DMS153 treated with DMSO at 0.1 percent for 48 hours (cell line): Measurements from ENCODE around the gene SCN9A.
A peak's percentile ranks its signal among the peaks of the same experiment; 100 is the strongest.
"Not testable (repeated sequence)": the region's sequence is repeated elsewhere in the genome, so short reads cannot be mapped to it uniquely, and the experiment has no call there.

Source experiments
- DNase-seq: peaks from one replicate; lab custom pipeline; 2025; ENCODE audit not compliant: unreplicated experiment; lab: John Stamatoyannopoulos, UW

The SCN9A gene

DNA sequence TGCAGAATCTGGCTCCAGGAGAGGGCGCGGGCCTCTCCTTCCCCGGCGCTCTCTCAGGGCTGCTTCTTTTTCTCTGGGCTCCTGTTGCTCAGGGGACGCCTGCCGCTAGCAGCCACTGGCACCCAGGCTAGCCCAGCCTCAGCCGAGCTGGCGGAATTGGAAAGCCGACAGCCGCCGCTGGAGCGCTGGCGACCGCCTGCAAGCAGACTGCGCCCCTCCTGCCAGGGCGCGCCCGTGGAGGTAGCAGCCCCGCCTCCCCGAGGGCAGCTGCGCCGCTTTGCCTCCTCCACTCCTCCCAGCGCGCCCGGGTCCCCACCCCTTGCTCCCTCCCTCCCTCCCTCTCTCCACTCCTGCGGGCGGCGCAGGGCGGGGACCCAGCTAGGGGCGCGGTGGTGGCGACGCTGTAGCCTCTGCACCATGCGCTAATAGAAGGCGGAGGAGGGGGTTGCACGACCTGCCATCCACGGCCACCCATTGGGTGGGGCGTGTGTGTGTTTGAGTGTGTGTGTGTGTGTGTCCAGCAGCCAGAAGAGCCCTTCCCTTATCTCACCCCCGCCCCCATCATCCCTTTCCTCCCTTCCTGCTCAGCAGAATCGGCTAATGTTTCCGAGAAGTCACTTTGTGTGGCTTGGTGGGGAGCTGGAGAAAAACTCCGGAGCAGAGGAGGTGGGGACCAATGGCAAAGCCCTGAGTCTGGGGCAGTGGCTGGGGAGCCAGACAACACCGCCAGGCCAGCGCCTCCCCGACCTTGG is at the start of gene SCN9A:
Gene SCN9A (minus strand): TSS at position 209 of the 752 bp plus-strand sequence. CDS start 64,188 bp downstream, outside the sequence.
- DNase-seq: peak; percentile 89

DNA sequence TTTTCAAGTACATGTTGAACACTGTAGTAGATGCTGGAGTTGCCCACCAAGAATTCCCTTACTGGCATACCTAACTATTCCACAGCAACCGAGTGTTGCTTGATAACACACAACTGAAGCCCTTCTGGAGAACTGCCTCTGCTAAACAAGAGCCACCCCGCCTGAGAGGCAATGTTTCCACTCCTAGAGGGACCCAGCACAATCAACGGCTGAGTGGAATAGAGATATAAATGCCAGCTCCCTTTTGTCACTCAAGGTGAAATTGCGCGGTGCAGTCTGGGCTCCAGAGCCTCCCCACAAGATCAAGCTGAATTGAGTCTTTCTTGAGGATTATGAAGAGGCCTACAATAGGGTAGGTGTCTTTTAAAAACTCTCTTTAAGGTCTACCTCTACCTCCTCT is 49.1 kb upstream of the SCN9A start:
- no peak for DNase-seq

DNA sequence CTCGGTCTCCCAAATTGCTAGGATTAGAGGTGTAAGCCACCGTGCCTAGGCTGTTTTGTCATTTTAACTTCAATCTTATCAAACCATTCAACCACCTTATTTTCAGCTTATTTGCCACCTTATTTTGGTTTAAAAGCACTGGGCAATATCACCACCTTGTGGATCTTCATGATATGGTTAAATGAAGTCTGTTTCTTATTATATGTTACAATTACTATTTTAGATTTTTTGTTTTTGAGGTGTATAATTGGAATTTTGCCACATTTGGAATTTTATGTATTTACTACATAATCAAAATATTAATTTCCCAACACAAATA is 43.8 kb upstream of the SCN9A start:
- no peak for DNase-seq

DNA sequence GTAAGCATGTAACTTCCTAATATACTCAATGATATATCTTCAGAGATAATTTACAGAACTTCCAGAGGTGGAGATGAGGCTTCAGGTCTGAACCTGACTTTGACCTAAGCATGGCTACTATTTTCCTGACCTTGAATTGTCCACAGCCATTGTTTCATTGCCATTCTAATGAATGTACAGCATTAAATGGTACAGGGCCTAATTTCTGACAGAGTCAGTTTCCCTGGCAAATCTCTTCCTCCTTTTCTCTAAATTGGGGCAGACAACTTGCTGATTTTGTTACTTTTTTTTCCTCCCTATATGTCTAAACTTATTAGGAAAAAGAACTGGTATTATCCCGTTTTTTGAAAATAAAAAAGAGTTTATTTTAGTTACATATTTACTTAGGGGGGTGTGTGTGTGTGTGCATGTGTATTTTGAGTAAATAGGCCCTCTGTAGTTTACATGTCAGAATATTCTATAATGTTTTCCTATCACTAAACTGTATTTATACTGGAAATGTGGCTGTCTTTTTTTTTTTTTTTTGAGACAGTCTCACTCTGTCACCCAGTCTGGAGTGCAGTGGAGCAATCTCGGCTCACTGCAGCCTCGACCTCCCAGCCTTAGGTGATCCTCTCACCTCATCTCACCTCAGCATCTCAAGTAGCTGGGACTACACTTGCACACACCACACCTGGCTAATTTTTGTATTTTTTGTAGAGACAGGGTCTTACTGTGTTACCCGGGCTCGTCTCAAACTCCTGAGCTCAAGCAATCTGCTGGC is 43.3 kb upstream of the SCN9A start:
- DNase-seq: no peak

DNA sequence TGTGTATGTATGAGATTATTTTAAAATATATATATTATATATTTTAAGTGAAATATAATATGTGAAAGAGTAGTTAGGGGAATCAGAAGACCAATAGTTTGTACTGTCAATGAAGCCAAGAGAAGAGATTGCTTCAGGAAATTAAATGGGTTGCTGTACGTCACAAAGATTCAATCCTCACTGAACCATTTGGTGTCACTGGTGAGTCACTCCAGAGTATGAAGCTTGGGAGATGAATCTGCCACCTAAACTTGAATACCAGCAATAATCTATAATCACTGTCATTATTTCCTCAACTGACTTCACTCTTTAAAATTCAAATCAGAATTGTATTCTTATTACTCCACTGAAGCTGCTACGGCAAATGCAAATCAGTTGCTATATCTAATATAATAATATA is 41.9 kb upstream of the SCN9A start:
- no peak for DNase-seq

DNA sequence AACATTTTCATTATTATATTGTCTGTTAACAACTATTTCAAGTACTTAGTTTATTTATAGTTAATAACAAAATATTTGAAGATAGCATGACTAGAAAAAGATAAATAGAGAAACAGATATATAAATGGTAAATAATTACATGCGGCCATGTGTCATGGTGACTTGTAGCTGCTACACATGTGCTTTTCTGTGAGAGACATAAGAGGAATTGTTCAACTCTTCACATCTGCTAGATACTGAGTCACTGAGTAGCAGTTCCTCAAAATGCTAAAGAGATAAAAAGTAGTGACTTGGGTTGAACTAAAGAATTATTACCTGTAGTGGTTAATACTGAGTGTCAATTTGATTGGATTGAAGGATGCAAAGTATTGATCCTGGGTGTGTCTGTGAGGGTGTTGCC is 37.5 kb upstream of the SCN9A start:
- no peak for DNase-seq

DNA sequence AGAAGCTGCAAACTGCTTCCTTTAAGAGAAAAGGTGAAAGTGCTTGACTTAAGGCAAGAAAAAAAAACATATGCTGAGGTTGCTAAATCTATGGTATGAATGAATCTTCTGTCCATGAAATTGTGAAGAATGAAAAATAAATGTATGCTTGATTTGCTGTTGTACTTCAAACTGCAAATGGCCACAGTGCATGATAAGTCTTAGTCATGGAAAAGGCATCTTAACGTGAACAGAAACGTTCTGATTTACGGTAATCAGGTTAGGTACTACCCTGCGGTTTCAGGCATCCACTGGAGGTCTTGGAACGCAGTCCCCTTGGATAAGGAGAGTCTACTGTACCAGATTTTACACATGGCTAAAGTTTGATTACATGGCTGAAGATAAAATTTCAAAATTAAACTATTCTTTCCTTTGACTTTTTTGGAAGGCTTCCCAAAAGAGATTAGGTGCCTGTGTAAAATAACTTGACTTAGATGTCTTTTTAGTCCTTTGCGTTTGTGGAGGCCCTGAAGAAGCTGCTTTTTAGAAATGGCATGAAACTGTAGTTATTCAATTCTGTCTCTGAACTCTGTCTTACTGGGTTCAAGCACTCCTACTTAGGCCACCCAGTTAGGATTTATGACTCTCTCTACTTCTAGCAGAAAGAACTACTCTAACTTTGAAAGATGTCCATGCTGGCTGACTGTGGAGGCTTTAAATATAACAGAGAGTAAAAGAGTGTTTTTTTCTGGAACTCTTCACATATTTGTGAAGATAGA is 35.9 kb upstream of the SCN9A start:
- no peak for DNase-seq

DNA sequence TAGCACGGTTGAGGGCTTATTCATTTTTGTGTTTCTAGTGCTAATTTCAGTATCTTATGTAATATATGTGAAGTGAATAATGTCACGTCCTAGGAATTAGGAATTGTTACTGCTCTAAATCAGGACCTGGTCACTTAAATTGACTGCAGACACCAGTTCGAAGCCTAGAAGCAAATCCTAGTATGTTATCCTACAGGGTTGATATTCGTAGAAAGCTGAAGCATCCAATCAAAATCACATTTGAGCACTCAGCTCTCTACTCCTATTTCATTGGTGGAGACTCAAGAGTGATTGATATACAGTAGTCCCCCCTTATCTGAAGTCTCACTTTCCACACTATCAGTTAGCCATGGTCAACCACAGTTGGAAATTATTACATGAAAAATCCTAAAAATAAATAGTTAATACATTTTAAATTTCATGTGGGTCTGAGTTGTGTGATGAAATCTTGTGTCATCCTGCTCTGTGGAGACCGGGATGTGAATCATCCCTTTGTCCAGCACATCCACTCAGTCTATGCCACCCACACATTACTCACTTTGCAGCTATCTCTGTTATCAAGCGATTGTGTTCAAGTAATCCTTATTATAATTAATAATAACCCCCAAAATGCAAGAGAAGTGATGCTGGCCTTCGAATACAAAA is 35.2 kb upstream of the SCN9A start:
- no peak for DNase-seq

DNA sequence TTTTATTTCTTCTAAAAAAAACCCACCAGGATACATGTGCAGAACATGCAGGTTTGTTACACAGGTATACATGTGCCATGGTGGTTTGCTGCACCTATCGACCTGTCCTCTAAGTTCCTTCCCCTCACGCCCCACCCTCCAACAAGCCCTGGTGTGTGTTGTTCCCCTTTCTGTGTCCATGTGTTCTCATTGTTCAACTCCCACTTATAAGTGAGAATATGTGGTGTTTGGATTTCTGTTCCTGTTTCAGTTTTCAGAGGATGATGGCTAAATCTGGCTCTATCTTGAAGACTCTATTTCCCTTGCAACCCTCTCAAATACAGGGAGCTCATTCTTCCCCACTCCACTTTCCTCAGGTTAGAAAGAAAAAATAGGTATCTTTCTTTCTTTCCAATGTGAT is 32.0 kb upstream of the SCN9A start:
- DNase-seq: not testable (repeated sequence)

DNA sequence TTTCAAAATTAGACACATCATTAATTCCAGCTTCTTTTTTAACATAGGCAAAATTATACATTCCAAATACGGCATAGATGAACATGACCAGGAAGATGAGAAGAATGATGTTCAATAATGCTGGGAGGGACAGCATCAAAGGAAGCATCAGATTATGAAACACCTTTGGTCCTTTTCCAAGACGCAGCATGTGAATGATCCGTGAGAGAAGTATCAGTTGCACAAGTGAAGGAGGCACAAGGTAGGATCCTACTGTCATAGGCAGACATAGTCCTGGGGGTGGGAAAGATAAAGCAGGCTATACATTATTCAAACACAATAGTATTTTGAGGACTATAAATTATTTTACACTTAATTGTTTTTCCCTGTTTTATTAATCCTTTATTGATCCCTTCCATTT is 30.6 kb upstream of the SCN9A start:
- no peak for DNase-seq

DNA sequence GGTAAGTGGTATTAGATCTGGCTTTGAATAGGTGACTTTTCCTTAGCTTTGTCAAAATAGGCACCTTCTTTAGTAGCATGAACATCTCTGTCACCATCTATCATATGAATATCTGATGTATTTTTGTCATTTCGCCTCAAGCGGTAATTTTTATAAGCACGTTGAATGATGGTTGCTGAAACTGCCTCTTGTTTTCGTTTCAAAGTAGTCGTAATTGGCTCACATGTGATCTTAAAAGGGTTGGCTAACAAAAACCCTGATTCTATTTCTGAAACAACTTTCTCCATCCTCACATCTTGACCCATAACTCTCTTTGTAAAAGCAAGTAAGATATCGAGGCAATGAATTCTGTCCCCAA is 29.8 kb upstream of the SCN9A start:
- DNase-seq: no peak

DNA sequence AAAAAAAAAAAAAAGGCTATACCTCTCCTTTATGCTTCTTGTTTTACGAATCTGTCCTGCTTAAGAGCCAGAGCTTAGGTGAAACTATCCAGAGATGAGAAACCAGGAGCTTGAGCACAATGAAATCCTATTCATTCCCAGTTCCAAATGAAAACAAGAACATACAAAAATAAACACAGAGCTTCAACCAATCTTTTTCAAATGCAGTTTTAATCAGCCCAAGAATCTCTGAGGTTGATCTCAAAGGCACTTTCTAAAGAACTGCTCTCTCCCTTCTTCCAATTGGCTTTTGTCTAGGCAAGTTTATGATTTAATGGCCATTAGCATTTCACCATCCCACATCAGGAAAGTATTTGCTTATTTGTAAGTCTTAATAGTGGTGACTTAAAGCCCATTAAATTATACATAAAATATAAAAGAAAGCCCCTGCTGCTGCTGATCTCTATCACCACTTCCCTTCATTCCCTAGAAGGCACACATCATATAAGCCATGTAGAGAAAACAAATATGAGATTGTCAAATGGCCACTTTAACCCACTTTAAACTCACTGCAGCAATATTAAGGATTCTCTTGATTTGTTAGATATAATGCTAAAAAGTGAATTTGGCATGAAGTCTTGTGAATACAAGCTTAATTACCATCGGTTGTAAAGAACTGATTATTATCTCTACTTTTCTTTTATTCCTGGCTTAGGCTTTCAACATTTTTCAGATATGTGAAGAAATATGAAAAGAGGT is 29.3 kb upstream of the SCN9A start:
- DNase-seq: no peak

DNA sequence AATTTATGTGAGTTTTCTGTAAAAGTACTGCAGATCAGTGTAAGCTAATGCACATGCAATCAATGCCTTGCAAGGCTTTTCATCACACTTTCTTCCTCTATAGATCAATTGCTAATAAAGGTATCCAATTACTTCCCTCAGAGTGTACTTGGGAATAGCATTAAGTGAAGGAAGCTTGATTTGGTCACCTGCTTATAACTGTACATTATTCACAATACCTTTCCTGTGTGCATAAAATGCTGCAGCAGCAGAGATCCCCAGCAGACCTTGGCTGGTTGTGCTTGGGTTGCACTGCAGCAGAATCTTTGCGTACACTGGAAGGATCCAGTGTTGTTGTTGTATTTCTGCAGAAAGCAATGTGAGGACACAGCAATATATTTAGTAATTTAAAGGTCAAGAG is 18.5 kb upstream of the SCN9A start:
- DNase-seq: no peak

DNA sequence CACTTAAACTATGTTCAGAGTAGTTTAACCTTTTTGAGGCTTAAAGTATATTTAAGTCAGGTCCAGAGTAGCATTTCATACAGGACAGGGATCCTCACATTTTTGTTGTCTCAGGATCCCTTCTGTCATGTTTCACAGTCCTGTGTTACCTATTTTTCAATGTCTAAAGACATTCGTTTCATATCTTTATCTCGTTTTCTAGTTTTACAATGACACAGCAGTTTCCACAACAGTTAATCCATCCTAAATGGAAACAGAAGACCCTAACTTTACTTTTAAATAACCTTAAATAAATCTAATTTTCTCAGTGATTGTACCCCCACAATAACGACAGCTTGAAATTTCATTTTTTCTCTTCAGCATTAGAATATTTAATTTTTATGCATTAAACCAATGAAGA is 17.3 kb upstream of the SCN9A start:
- DNase-seq: no peak

DNA sequence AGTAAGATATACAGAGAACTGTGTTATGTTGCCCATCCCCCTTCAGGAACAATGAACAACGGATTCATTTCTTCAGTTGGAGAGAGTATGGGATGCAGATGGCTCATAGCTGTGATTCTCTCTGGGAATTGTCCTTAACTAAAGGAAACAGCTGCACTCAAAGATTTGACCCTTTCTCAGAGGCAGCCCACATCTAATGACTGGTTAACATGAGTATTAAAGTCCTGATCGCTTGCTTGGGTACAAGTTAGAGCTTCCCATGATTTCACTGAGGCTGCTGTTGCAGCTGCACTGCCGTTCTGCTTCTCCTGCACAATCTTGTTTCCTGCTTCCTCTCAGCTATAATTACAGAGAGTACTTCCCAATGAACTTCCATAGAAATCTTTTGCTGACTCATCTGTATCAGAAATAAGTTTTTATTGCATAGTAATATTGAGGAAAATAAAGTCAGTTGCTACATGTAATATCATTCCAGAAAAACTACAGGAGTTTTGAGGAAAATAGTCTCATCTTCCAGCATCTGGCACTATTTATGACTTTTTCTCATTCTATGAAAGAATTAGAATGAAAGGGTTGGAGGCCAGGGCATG is 12.8 kb upstream of the SCN9A start:
- no peak for DNase-seq

DNA sequence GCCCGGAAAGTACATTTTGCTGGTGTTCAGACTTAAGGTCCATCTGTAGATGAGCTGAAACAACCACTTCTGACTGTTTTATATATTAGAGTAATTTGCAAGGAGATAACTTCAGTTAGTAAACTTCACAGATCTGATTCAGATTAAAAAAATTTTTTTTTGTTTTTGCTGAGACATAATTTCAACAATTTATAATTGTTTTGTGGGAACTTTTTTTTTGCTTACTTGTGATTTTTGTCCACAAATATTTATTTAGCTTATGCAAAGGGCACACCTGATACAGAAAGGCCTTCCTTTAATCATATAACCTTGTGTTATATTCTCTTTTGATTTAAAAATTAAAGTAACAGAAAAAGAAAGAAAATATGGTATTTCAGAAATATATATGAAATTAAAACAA is 9.6 kb upstream of the SCN9A start:
- no peak for DNase-seq

DNA sequence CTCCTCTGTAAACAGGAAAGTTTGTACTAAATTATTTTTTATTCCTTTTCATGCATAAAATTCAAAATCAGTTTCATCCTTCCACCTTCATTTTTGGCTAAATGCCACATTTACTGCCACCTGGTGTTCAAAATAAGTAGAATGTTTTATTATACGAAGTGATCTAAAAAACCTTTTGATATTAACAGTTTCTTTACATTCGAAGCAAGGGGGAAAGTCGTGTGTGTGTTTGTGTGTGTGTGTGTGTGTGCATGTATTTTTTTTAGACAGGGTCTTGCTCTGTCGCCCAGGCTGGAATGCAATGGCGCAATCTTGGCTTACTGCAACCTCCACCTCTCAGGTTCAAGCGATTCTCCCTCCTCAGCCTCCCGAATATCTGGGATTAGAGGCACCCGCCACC is 9.0 kb upstream of the SCN9A start:
- DNase-seq: no peak

DNA sequence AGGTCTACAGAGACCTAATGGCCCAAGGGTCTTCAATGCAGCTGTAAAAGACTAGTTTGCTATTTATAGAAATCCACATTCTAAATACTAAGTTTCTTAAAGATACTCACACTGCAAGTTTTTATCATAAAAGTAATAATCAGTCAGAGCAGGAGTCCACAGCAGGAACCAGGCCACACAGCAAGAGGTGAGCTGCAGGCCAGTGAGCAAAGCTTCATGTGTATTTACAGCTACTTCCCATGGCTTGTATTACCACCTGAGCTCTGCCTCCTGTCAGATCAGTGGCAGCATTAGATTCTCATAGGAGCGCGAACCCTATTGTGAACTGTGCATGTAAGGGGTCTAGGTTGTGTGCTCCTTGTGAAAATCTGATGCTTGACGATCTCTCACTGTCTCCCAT is 6.7 kb upstream of the SCN9A start:
- DNase-seq: no peak

DNA sequence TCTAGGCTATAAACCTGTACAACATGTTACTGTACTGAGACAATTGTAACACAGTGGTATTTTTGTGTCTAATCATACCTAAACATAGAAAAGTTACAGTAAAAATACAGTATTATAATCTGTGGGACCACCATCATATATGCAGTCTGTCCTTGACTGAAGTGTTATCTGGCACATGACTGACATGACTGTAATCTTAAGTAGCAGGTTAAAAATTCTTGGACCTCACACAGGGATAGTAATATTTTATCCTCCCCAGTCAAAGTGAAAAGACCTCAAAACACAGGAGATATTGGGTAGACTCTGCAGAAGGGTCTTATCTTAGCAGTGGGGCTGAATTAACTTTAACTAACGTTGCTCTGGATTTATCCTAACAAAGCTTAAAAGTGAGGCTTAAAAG is 4.9 kb upstream of the SCN9A start:
- DNase-seq: no peak

DNA sequence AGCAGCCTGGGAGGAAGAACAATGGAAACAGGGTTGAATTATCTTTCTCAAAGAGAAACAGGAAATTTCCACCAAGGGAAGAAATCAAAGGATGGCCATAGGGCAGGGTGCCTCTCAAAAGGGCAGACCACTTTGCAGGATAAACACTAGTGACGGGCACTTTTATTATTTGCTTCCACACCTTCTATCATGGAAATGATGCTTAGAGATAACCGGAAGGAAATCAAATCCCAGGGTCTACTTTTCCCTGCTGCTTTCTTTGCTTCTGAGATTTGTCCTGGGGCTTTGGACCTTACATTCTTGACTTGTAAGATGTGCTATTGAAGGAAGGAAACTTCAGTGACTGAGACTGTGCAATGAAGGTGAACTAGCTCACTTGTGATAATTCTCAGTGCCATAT is 1.1 kb upstream of the SCN9A start:
- DNase-seq: no peak

DNA sequence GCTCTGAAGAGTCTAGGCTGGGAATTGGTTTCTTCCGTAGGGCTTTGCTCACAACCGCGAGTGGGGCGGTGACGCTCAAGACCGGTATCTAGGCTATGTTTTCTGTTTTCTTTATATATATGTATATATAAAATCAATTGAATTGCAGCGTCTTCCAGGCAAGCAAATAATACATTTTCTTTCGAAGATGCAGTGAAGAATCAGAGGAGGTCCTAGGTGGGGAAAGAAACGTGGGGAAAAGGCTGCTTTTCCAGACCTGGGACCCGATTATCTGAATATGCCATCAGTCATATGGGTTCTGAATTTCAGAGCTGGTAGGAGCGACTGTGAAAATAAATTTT is 714 bp upstream of the SCN9A start:
- no peak for DNase-seq
